Mucosa of rectum (tissue), 2 donors: ENCODE results near the gene PARP11.
A peak's percentile ranks its signal among the peaks of the same experiment; 100 is the strongest.

Experiments
- H3K27ac ChIP-seq, 2 donors: one replicate each; pipeline ENCODE4 v1.7.0; 2013; ENCODE audit warnings: inconsistent platforms in 2 of 2, low read depth in 2 of 2, low read length in 2 of 2
- H3K27me3 ChIP-seq, 2 donors: one replicate each; pipeline ENCODE4 v1.7.0; 2013; ENCODE audit warnings: low read length in 2 of 2; ENCODE audit not compliant: control insufficient read depth in 2 of 2, insufficient read depth in 2 of 2
- H3K36me3 ChIP-seq, 2 donors: one replicate each; pipeline ENCODE4 v1.7.0; 2013; ENCODE audit warnings: low read length in 2 of 2; ENCODE audit not compliant: control insufficient read depth in 2 of 2, insufficient read depth in 2 of 2
- H3K4me1 ChIP-seq, 2 donors: one replicate each; pipeline ENCODE4 v1.7.0; 2013; ENCODE audit warnings: low read length in 2 of 2, mild to moderate bottlenecking in 1 of 2; ENCODE audit not compliant: control insufficient read depth in 2 of 2, insufficient read depth in 2 of 2
- H3K4me3 ChIP-seq, 2 donors: one replicate each; pipeline ENCODE4 v1.7.0; 2013; ENCODE audit warnings: low read length in 2 of 2
- H3K9ac ChIP-seq, 2 donors: one replicate each; pipeline ENCODE4 v1.7.0; 2013; ENCODE audit warnings: low read length in 2 of 2, low read depth in 1 of 2, mild to moderate bottlenecking in 1 of 2
- H3K9me3 ChIP-seq, 2 donors: one replicate each; pipeline ENCODE4 v1.7.0; 2013; ENCODE audit warnings: low read length in 2 of 2; ENCODE audit not compliant: control insufficient read depth in 2 of 2
- donor health status: healthy.
- donor health status: Normal muscosa, but diverticular disease.

Gene PARP11

GRCh38 chr12:3884671-3885070, 11.5 kb upstream of the PARP11 start:
- Histone ChIP-seq H3K9ac (peak overlapping the region in 1 of 2 donors; percentile 58), H3K36me3 (no peaks in the 10 kb centered on the region), H3K27ac (no peak overlapping the region), H3K4me3 (no peak overlapping the region), H3K4me1 (peaks cover 0 to 2% of the 10 kb centered on the region in 2 donors), H3K9me3 (no peaks in the 10 kb centered on the region), H3K27me3 (peaks cover 0 to 2% of the 10 kb centered on the region in 2 donors)

DNA sequence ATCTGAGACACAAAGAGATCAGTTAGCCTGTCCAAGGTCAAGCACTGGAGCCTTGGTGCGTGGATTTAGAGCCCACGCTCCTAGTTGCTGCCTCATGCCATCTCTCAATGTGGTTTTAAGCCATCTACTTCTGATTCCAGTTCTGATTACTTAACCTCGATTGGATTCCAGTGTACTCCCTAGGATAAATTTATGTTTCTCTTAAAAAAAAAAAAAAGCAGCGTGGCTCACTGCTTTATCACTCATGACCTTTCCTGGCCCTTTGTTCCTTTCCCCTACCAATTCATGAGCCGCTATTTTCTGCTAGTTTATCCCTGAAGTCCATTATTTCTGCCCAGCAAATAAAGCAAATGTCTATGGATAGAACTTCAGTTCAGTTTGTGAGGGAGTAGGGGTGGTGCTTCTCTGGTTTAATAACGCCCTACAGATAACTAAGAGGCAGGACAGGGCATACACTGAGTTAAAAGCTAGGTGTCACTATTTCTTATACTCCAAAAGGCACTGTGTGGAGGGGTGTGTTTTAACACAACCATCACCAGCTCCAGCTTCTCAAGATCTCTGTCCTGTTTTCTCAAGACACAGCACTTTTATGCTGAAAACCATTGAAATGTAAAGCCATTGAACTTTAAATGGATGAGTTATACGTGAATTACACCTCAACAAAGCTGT, 9.8 kb upstream of the PARP11 start:
- H3K27me3 ChIP-seq: peaks cover 0 to 2% of the 10 kb centered on the region in 2 donors
- H3K4me3 ChIP-seq: no peak overlapping the region
- no peaks in the 10 kb centered on the region for H3K36me3 ChIP-seq

DNA sequence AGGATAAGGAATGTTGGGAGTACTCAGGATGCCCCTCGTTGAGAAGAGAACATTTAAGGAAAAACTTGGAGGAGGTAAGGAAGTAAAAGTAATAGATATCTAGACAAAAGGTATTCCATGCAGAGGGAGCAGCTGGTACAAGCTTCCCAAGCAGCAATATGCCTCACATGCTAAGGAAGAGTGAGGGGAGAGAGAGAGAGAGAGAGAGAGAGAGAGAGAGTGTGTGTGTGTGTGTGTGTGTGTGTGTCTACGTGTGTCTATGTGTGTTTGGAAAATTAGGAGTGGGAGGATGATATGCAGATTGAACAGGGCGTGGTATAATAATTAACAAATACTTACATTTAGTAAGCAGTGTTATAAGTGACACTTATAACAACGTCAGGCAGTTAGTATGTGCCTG, 9.2 kb upstream of the PARP11 start:
- Histone ChIP-seq H3K4me1 (peaks cover 0 to 2% of the 10 kb centered on the region in 2 donors), H3K27ac (no peak overlapping the region), H3K9me3 (no peaks in the 10 kb centered on the region), H3K36me3 (no peaks in the 10 kb centered on the region), H3K27me3 (peaks cover 0 to 2% of the 10 kb centered on the region in 2 donors), H3K9ac (no peak overlapping the region), H3K4me3 (no peak overlapping the region)

More for the DNA sequence above, 9.8 kb upstream of the PARP11 start:
- no peaks in the 10 kb centered on the region for H3K9me3 ChIP-seq
- no peak overlapping the region for H3K27ac ChIP-seq
- H3K4me1 ChIP-seq: peaks cover 0 to 2% of the 10 kb centered on the region in 2 donors
- no peak overlapping the region for H3K9ac ChIP-seq

GRCh38 chr12:3881281-3881950, 8.2 kb upstream of the PARP11 start:
- H3K9ac ChIP-seq: no peak overlapping the region
- no peaks in the 10 kb centered on the region for H3K36me3 ChIP-seq
- H3K4me3 ChIP-seq: no peak overlapping the region
- H3K9me3 ChIP-seq: no peaks in the 10 kb centered on the region
- H3K27ac ChIP-seq: no peak overlapping the region
- peaks cover 0 to 2% of the 10 kb centered on the region in 2 donors for H3K4me1 ChIP-seq
- H3K27me3 ChIP-seq: peaks cover 0 to 2% of the 10 kb centered on the region in 2 donors

DNA sequence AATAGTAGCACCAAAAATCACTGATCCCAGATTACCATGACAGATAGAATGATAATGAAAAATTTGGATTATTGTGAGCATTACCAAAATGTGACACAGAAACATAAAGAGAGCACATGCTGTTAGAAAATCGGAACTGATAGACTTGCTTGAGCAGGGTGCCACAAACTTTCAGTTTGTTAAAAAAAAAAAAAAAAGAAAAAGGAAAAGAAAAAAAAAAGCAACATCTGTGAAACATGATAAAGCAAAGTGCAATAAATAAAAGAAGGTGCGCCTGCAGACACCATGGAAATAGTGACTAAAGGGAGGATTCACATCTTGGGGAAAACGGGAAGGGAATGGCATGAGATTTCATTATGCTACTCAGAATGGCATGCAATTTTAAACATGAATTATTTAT, 6.6 kb upstream of the PARP11 start:
- Histone ChIP-seq H3K4me3 (no peak overlapping the region), H3K9ac (no peak overlapping the region), H3K36me3 (no peaks in the 10 kb centered on the region), H3K4me1 (no peaks in the 10 kb centered on the region), H3K9me3 (no peaks in the 10 kb centered on the region), H3K27ac (no peak overlapping the region), H3K27me3 (peaks cover 0 to 2% of the 10 kb centered on the region in 2 donors)

DNA sequence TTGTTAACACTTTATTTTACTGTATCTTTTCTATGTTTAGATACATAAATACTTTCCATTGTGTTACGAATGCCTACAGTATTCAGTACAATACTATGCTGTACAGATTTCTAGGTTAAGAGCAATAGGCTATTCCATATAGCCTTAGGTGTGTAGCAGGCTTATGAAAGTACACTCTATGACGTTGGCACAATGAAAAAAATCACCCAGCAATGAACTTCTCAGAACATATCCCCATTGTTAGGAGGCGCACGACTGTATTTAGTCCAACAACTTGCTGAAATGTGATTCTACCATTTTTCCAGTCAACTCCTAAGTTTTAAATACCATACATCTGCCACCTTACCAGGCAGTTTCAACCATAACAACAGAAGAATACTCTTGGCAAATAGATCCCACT, 1.8 kb downstream of the PARP11 start:
- H3K4me3 ChIP-seq: peak overlapping the region in 1 of 2 donors; percentile 97
- no peaks in the 10 kb centered on the region for H3K27me3 ChIP-seq
- H3K9me3 ChIP-seq: no peaks in the 10 kb centered on the region
- peaks cover 10 to 21% of the 10 kb centered on the region in 2 donors for H3K4me1 ChIP-seq
- no peak overlapping the region for H3K27ac ChIP-seq
- H3K9ac ChIP-seq: peak overlapping the region in 1 of 2 donors; percentile 88
- no peaks in the 10 kb centered on the region for H3K36me3 ChIP-seq

DNA sequence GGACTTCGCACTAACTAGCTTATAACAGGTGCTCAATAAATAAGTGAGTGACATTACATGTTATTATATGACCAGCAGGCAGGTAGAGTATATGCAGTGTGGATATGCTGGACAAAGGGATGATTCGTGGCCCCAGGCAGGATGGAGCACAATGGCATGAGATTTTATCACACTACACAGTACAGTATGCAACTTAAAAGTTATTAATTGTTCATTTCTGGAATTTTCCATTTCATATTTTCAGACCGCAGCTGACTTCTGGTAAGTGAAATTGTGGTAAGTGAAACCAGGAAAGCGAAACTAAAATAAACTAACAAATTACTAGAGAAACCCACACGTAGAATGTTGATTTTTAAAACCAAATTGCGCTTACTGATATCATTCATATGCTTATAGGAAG, 3.3 kb downstream of the PARP11 start:
- H3K4me3 ChIP-seq: peak overlapping the region; percentile 33 to 48
- peak overlapping the region in 1 of 2 donors; percentile 10 for H3K27ac ChIP-seq
- no peaks in the 10 kb centered on the region for H3K9me3 ChIP-seq
- peaks cover 10 to 21% of the 10 kb centered on the region in 2 donors for H3K4me1 ChIP-seq
- H3K27me3 ChIP-seq: no peaks in the 10 kb centered on the region
- no peaks in the 10 kb centered on the region for H3K36me3 ChIP-seq
- H3K9ac ChIP-seq: no peak overlapping the region

GRCh38 chr12:3869433-3869832, 3.8 kb downstream of the PARP11 start:
- H3K4me3 ChIP-seq: peak overlapping the region in 1 of 2 donors; percentile 48
- H3K36me3 ChIP-seq: no peaks in the 10 kb centered on the region
- H3K9ac ChIP-seq: no peak overlapping the region
- H3K4me1 ChIP-seq: peaks cover 10 to 21% of the 10 kb centered on the region in 2 donors
- no peaks in the 10 kb centered on the region for H3K9me3 ChIP-seq
- H3K27me3 ChIP-seq: no peaks in the 10 kb centered on the region
- H3K27ac ChIP-seq: no peak overlapping the region

- Histone ChIP-seq H3K27me3 (no peaks in the 10 kb centered on the region), H3K27ac (no peak overlapping the region), H3K36me3 (no peaks in the 10 kb centered on the region), H3K9ac (no peak overlapping the region), H3K4me1 (no peaks in the 10 kb centered on the region), H3K9me3 (no peaks in the 10 kb centered on the region), H3K4me3 (no peak overlapping the region)
These were observed 9.4 kb downstream of the PARP11 start for GRCh38 chr12:3863756-3864155.

- Histone ChIP-seq H3K27ac (no peak overlapping the region), H3K9ac (no peak overlapping the region), H3K9me3 (no peaks in the 10 kb centered on the region), H3K27me3 (no peaks in the 10 kb centered on the region), H3K4me1 (no peaks in the 10 kb centered on the region), H3K36me3 (no peaks in the 10 kb centered on the region), H3K4me3 (no peak overlapping the region)
These were observed 30.7 kb downstream of the PARP11 start for GRCh38 chr12:3842517-3842916.
